Kidney epithelial cell (primary cell): ENCODE measurements around the gene NCOA1. TPM values are rescaled to one million over a fixed set of nuclear protein-coding genes. Genes with fewer than 3 reads are reported as not detected.

Experiments
- DNase-seq: peaks from one replicate; pipeline ENCODE4 v3.0.0-alpha.2; 2010; ENCODE audit warnings: low read depth
- H3K27me3 ChIP-seq: 2 replicates; pipeline ENCODE4 v1.6.0; 2011; ENCODE audit warnings: low read length; ENCODE audit not compliant: control insufficient read depth, insufficient read depth
- H3K36me3 ChIP-seq: 2 replicates; pipeline ENCODE4 v1.5.1; 2011; ENCODE audit warnings: low read length; ENCODE audit not compliant: control insufficient read depth, insufficient read depth
- H3K4me3 ChIP-seq: 2 replicates; pipeline ENCODE4 v1.5.1; 2011; ENCODE audit warnings: low read depth, mild to moderate bottlenecking, control low read depth, low read length
- CTCF ChIP-seq: IDR thresholded peaks from 2 replicates; pipeline ENCODE4 v1.5.1; 2011; ENCODE audit warnings: mild to moderate bottlenecking, moderate library complexity, low read length, control low read depth, inconsistent platforms; ENCODE audit not compliant: insufficient read depth, poor library complexity, severe bottlenecking
- total RNA-seq: library from RNA; depleted of rRNA; stranded (reverse); fragments of >200 nt; gene quantifications from 2 replicates; pipeline ENCODE4 v1.2.3, GENCODE V29; 2015

Gene NCOA1
- total RNA-seq, 1 donor from 2014 or later, result 13.3 TPM

- Histone ChIP-seq H3K27me3 (no peaks in the 10 kb centered on the region), H3K36me3 (no peaks in the 10 kb centered on the region), H3K4me3 (no peak overlapping the region)
- TF ChIP-seq CTCF, result no peak
- no peak for DNase-seq
Observed at GRCh38 chr2:24720310-24720709, 229.3 kb downstream of the NCOA1 start.

GRCh38 chr2:24721470-24721869, 230.4 kb downstream of the NCOA1 start:
- no peaks in the 10 kb centered on the region for H3K36me3 ChIP-seq
- no peaks in the 10 kb centered on the region for H3K27me3 ChIP-seq
- DNase-seq, result peak; percentile 78

GRCh38 chr2:24722141-24722790, 231.2 kb downstream of the NCOA1 start:
- no peaks in the 10 kb centered on the region for H3K27me3 ChIP-seq
- H3K4me3 ChIP-seq, result no peak overlapping the region
- DNase-seq, result peak; percentile 2
- no peaks in the 10 kb centered on the region for H3K36me3 ChIP-seq
- TF ChIP-seq CTCF, result no peak

More at GRCh38 chr2:24721470-24721869, 230.4 kb downstream of the NCOA1 start:
- TF ChIP-seq CTCF, result no peak
- H3K4me3 ChIP-seq, result no peak overlapping the region

- no peak for DNase-seq
- H3K4me3 ChIP-seq, result no peak overlapping the region
Observed at GRCh38 chr2:24723191-24723590, 232.1 kb downstream of the NCOA1 start.

GRCh38 chr2:24723665-24724064, 232.6 kb downstream of the NCOA1 start:
- no peaks in the 10 kb centered on the region for H3K36me3 ChIP-seq
- H3K4me3 ChIP-seq, result no peak overlapping the region
- DNase-seq, result no peak
- no peak for TF ChIP-seq CTCF
- no peaks in the 10 kb centered on the region for H3K27me3 ChIP-seq

More at GRCh38 chr2:24723191-24723590, 232.1 kb downstream of the NCOA1 start:
- Histone ChIP-seq H3K36me3 (no peaks in the 10 kb centered on the region), H3K27me3 (no peaks in the 10 kb centered on the region)
- no peak for TF ChIP-seq CTCF
